ENCODE data around the gene SLC15A2. TPM values are rescaled to one million over a fixed set of nuclear protein-coding genes. Genes with fewer than 3 reads are reported as not detected.
"Not testable (repeated sequence)": the region's sequence is repeated elsewhere in the genome, so short reads cannot be mapped to it uniquely, and the experiment has no call there.

SLC15A2 gene
- 3.2 TPM for polyA plus RNA-seq
- long read RNA-seq, donor 1: 0 reads
- long read RNA-seq, donor 2: 0 reads
- long read RNA-seq, donor 3: 0 reads
- long read RNA-seq, donor 4: 0 reads
- long read RNA-seq, donor 5: 0 reads
- long read RNA-seq, donor 6, partial matches to known transcripts: 0 of 2 reads
- long read RNA-seq, donor 6, other reads (novel, unspliced or antisense): 0 of 2 reads
- long read RNA-seq, donor 7: 0 reads
- long read RNA-seq, donor 8: 0 reads
- long read RNA-seq, donor 9: 0 reads
- long read RNA-seq, donor 10: 0 reads
- long read RNA-seq, donor 11, full-length matches to known transcripts: 1 of 1 reads
- long read RNA-seq, donor 11, partial matches to known transcripts: 0 of 1 reads
- long read RNA-seq, donor 11, other reads (novel, unspliced or antisense): 0 of 1 reads

- Histone ChIP-seq H3K4me1 (ENCODE audit: control insufficient read depth, insufficient read depth, low read length) (peaks cover 2% of the 10 kb centered on the region), H3K36me3 (ENCODE audit: control insufficient read depth, insufficient read depth, low read length) (no peaks in the 10 kb centered on the region), H3K27ac (ENCODE audit: low read length) (no peak within 1 kb of the TSS), H3K9me3 (ENCODE audit: control insufficient read depth, low read depth, low read length) (no peaks in the 10 kb centered on the region), H3K4me3 (ENCODE audit: low read length) (no peak within 1 kb of the TSS), H3K27me3 (ENCODE audit: control insufficient read depth, insufficient read depth, low read length) (no peaks in the 10 kb centered on the region)
- no peak for DNase-seq
- no CpG with 5 or more reads among the region's 3 CpGs for WGBS (ENCODE audit: insufficient coverage, low lambda C conversion rate)
Observed at GRCh38 chr3:121894301-121894990, at the start of gene SLC15A2. SLC15A2 (plus strand) TSS chr3:121894401; CDS start chr3:121894477, 76 bp downstream.

GRCh38 chr3:121844892-121845291 is 49.3 kb upstream of the SLC15A2 start:
- Histone ChIP-seq H3K9me3 (ENCODE audit: control insufficient read depth, low read depth, low read length) (no peaks in the 10 kb centered on the region), H3K36me3 (ENCODE audit: control insufficient read depth, insufficient read depth, low read length) (no peaks in the 10 kb centered on the region), H3K4me1 (ENCODE audit: control insufficient read depth, insufficient read depth, low read length) (no peaks in the 10 kb centered on the region), H3K27ac (ENCODE audit: low read length) (no peak overlapping the region), H3K4me3 (ENCODE audit: low read length) (no peak overlapping the region), H3K27me3 (ENCODE audit: control insufficient read depth, insufficient read depth, low read length) (no peaks in the 10 kb centered on the region)
- WGBS (ENCODE audit: insufficient coverage, low lambda C conversion rate): 100% methylated on average over 2 of the region's 7 CpGs
- DNase-seq: no peak

GRCh38 chr3:121852256-121852655 is 41.9 kb upstream of the SLC15A2 start:
- H3K36me3 ChIP-seq (ENCODE audit: control insufficient read depth, insufficient read depth, low read length): no peaks in the 10 kb centered on the region
- no peaks in the 10 kb centered on the region for H3K9me3 ChIP-seq (ENCODE audit: control insufficient read depth, low read depth, low read length)
- H3K27ac ChIP-seq (ENCODE audit: low read length): no peak overlapping the region
- 86% methylated on average over 1 of the region's 2 CpGs for WGBS (ENCODE audit: insufficient coverage, low lambda C conversion rate)
- no peaks in the 10 kb centered on the region for H3K4me1 ChIP-seq (ENCODE audit: control insufficient read depth, insufficient read depth, low read length)
- no peaks in the 10 kb centered on the region for H3K27me3 ChIP-seq (ENCODE audit: control insufficient read depth, insufficient read depth, low read length)
- no peak for DNase-seq
- no peak overlapping the region for H3K4me3 ChIP-seq (ENCODE audit: low read length)

- no peak overlapping the region for H3K4me3 ChIP-seq (ENCODE audit: low read length)
- no peaks in the 10 kb centered on the region for H3K4me1 ChIP-seq (ENCODE audit: control insufficient read depth, insufficient read depth, low read length)
- H3K9me3 ChIP-seq (ENCODE audit: control insufficient read depth, low read depth, low read length): no peaks in the 10 kb centered on the region
- DNase-seq: no peak
- 42% methylated on average over 2 of the region's 5 CpGs for WGBS (ENCODE audit: insufficient coverage, low lambda C conversion rate)
- no peaks in the 10 kb centered on the region for H3K27me3 ChIP-seq (ENCODE audit: control insufficient read depth, insufficient read depth, low read length)
- H3K27ac ChIP-seq (ENCODE audit: low read length): no peak overlapping the region
- no peaks in the 10 kb centered on the region for H3K36me3 ChIP-seq (ENCODE audit: control insufficient read depth, insufficient read depth, low read length)
Observed at GRCh38 chr3:121855555-121855954, 38.6 kb upstream of the SLC15A2 start.

- not testable (repeated sequence) for DNase-seq; H3K4me3 ChIP-seq (ENCODE audit: low read length); H3K9me3 ChIP-seq (ENCODE audit: control insufficient read depth, low read depth, low read length); H3K36me3 ChIP-seq (ENCODE audit: control insufficient read depth, insufficient read depth, low read length); H3K4me1 ChIP-seq (ENCODE audit: control insufficient read depth, insufficient read depth, low read length); H3K27ac ChIP-seq (ENCODE audit: low read length); H3K27me3 ChIP-seq (ENCODE audit: control insufficient read depth, insufficient read depth, low read length)
- no CpG with 5 or more reads among the region's 5 CpGs for WGBS (ENCODE audit: insufficient coverage, low lambda C conversion rate)
Observed at GRCh38 chr3:121857778-121858177, 36.4 kb upstream of the SLC15A2 start.

GRCh38 chr3:121863247-121863646 is 31.0 kb upstream of the SLC15A2 start:
- H3K27ac ChIP-seq (ENCODE audit: low read length); DNase-seq; H3K4me1 ChIP-seq (ENCODE audit: control insufficient read depth, insufficient read depth, low read length); H3K4me3 ChIP-seq (ENCODE audit: low read length); H3K36me3 ChIP-seq (ENCODE audit: control insufficient read depth, insufficient read depth, low read length); H3K9me3 ChIP-seq (ENCODE audit: control insufficient read depth, low read depth, low read length); H3K27me3 ChIP-seq (ENCODE audit: control insufficient read depth, insufficient read depth, low read length): not testable (repeated sequence)
- WGBS (ENCODE audit: insufficient coverage, low lambda C conversion rate): no CpG with 5 or more reads among the region's 9 CpGs

GRCh38 chr3:121863801-121864200 is 30.4 kb upstream of the SLC15A2 start:
- H3K4me1 ChIP-seq (ENCODE audit: control insufficient read depth, insufficient read depth, low read length): no peaks in the 10 kb centered on the region
- H3K36me3 ChIP-seq (ENCODE audit: control insufficient read depth, insufficient read depth, low read length): no peaks in the 10 kb centered on the region
- no peak overlapping the region for H3K27ac ChIP-seq (ENCODE audit: low read length)
- no peak overlapping the region for H3K4me3 ChIP-seq (ENCODE audit: low read length)
- H3K9me3 ChIP-seq (ENCODE audit: control insufficient read depth, low read depth, low read length): peaks cover 5% of the 10 kb centered on the region
- H3K27me3 ChIP-seq (ENCODE audit: control insufficient read depth, insufficient read depth, low read length): no peaks in the 10 kb centered on the region
- DNase-seq: no peak

GRCh38 chr3:121869736-121870135 is 24.5 kb upstream of the SLC15A2 start:
- no peaks in the 10 kb centered on the region for H3K36me3 ChIP-seq (ENCODE audit: control insufficient read depth, insufficient read depth, low read length)
- no peak overlapping the region for H3K27ac ChIP-seq (ENCODE audit: low read length)
- H3K27me3 ChIP-seq (ENCODE audit: control insufficient read depth, insufficient read depth, low read length): no peaks in the 10 kb centered on the region
- WGBS (ENCODE audit: insufficient coverage, low lambda C conversion rate): 100% methylated on average over 1 of the region's 2 CpGs
- no peaks in the 10 kb centered on the region for H3K4me1 ChIP-seq (ENCODE audit: control insufficient read depth, insufficient read depth, low read length)
- H3K9me3 ChIP-seq (ENCODE audit: control insufficient read depth, low read depth, low read length): no peaks in the 10 kb centered on the region
- DNase-seq: no peak
- no peak overlapping the region for H3K4me3 ChIP-seq (ENCODE audit: low read length)

GRCh38 chr3:121870717-121871116 is 23.5 kb upstream of the SLC15A2 start:
- H3K4me3 ChIP-seq (ENCODE audit: low read length): no peak overlapping the region
- no peaks in the 10 kb centered on the region for H3K27me3 ChIP-seq (ENCODE audit: control insufficient read depth, insufficient read depth, low read length)
- no peaks in the 10 kb centered on the region for H3K36me3 ChIP-seq (ENCODE audit: control insufficient read depth, insufficient read depth, low read length)
- DNase-seq: no peak
- H3K27ac ChIP-seq (ENCODE audit: low read length): no peak overlapping the region
- H3K9me3 ChIP-seq (ENCODE audit: control insufficient read depth, low read depth, low read length): no peaks in the 10 kb centered on the region
- H3K4me1 ChIP-seq (ENCODE audit: control insufficient read depth, insufficient read depth, low read length): no peaks in the 10 kb centered on the region

GRCh38 chr3:121871430-121871829 is 22.8 kb upstream of the SLC15A2 start:
- no peaks in the 10 kb centered on the region for H3K9me3 ChIP-seq (ENCODE audit: control insufficient read depth, low read depth, low read length)
- H3K27ac ChIP-seq (ENCODE audit: low read length): no peak overlapping the region
- H3K4me3 ChIP-seq (ENCODE audit: low read length): no peak overlapping the region
- H3K4me1 ChIP-seq (ENCODE audit: control insufficient read depth, insufficient read depth, low read length): no peaks in the 10 kb centered on the region
- WGBS (ENCODE audit: insufficient coverage, low lambda C conversion rate): no CpG with 5 or more reads among the region's 1 CpG
- no peaks in the 10 kb centered on the region for H3K27me3 ChIP-seq (ENCODE audit: control insufficient read depth, insufficient read depth, low read length)
- no peak for DNase-seq
- no peaks in the 10 kb centered on the region for H3K36me3 ChIP-seq (ENCODE audit: control insufficient read depth, insufficient read depth, low read length)

- no peaks in the 10 kb centered on the region for H3K27me3 ChIP-seq (ENCODE audit: control insufficient read depth, insufficient read depth, low read length)
- DNase-seq: no peak
- no peaks in the 10 kb centered on the region for H3K36me3 ChIP-seq (ENCODE audit: control insufficient read depth, insufficient read depth, low read length)
- H3K4me1 ChIP-seq (ENCODE audit: control insufficient read depth, insufficient read depth, low read length): no peaks in the 10 kb centered on the region
- H3K9me3 ChIP-seq (ENCODE audit: control insufficient read depth, low read depth, low read length): no peaks in the 10 kb centered on the region
- no peak overlapping the region for H3K4me3 ChIP-seq (ENCODE audit: low read length)
- no peak overlapping the region for H3K27ac ChIP-seq (ENCODE audit: low read length)
- WGBS (ENCODE audit: insufficient coverage, low lambda C conversion rate): 100% methylated on average over 1 of the region's 1 CpG
Observed at GRCh38 chr3:121878411-121878810, 15.8 kb upstream of the SLC15A2 start.

All from large intestine (tissue), 12 donors.